Omental fat pad (tissue), 4 donors: ENCODE results near the gene PKM. TPM values are rescaled to one million over a fixed set of nuclear protein-coding genes. Genes with fewer than 3 reads are reported as not detected.

Experiments
- ATAC-seq: fragments of 150-250 bp; one replicate; pipeline ENCODE4 v1.9.1; 2016; ENCODE audit warnings: mild to moderate bottlenecking, moderate library complexity; ENCODE audit not compliant: low FRiP score
- DNase-seq: peaks from one replicate; pipeline ENCODE4 v3.0.0-alpha.2; 2019; ENCODE audit warnings: low spot score
- total RNA-seq, 4 donors: library from RNA; depleted of rRNA; stranded (reverse); fragments of >200 nt; gene quantifications; one replicate each; pipeline ENCODE4 v1.1.0, GENCODE V29; 2016
- TF ChIP-seq, protein P1 (sequence below), 3 donors: fragments of 450-650 bp; IDR thresholded peaks; one replicate each; pipeline ENCODE4 v1.5.1; 2016 to 2017; ENCODE audit warnings: antibody characterized with exemption in 3 of 3, mild to moderate bottlenecking in 3 of 3, moderate library complexity in 2 of 3

The PKM gene
- total RNA-seq, 4 donors from 2014 or later: 200 to 534 (median 205) TPM

DNA sequence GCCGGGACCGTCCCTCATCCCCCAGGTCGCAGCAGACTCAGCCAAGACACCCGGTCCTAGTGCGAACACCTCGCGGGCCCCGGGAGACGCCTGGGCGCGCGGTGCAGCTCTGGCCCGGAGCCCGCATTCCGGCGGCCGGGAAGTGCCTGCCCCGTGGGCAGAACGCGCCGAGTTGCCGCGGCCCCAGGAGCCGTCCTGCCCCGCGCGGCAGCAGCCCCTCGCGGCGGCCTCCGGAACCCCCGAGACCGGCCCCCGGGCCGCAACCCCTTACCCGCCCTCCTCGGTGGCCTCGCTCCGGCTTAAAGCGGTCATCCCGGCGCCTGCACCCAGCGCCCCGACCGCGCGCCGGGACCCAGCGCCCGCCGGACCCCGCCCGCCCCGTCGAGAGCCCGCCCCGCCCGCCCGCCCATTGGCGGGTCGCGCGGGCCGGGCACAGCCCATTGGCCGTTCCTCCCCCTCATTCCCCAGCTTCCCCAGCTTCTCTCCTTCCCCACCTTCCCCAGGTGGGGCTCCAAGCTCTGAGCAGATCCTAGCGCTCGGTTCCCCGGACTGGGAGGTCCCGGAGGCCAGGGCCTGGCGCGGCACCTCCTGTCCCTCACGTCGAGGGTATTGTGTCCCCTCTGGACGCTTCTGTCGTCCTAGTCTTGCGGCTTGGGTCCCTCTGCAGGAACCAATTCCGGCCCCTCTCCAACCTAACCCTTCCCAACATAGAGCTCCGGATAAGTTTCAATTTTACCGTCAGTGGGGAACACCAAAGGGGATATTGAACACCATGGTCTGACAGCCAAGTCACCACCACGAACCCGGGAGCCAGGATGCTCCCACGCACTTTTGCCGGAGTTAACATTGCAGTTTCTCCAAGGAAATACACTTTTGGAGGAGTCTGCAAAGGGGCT lies 33.3 kb downstream of the PKM start, which contains the start of gene GRAMD2A:
Gene GRAMD2A (minus strand): TSS at position 328 of the 896 bp plus-strand sequence.
- DNase-seq (no peak), ATAC-seq (peak; percentile 66)
- TF ChIP-seq, protein P1, sequence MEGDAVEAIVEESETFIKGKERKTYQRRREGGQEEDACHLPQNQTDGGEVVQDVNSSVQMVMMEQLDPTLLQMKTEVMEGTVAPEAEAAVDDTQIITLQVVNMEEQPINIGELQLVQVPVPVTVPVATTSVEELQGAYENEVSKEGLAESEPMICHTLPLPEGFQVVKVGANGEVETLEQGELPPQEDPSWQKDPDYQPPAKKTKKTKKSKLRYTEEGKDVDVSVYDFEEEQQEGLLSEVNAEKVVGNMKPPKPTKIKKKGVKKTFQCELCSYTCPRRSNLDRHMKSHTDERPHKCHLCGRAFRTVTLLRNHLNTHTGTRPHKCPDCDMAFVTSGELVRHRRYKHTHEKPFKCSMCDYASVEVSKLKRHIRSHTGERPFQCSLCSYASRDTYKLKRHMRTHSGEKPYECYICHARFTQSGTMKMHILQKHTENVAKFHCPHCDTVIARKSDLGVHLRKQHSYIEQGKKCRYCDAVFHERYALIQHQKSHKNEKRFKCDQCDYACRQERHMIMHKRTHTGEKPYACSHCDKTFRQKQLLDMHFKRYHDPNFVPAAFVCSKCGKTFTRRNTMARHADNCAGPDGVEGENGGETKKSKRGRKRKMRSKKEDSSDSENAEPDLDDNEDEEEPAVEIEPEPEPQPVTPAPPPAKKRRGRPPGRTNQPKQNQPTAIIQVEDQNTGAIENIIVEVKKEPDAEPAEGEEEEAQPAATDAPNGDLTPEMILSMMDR (IDR thresholded peaks at IDR 0.05): no peak

DNA sequence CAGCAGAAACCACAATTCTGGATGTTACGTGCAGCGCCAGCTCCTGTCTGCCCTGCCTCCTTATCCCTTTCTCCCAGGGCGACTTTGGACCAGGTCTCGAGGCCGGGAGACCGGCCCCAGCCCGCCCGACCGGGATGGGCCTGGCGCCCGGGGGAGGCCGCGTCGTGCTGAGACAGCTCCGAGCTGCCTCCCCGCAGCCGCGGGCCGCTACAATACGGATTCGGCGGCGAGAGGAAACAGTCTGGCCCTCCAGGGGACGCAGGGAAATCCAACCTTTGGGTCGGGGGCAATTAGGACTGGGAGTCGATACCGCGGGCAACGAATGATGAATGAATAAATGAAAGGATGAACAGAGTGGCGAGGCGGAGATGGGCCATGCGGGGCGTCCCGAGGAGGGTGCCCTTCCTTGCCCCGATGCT lies 33.9 kb downstream of the PKM start:
- DNase-seq (no peak), ATAC-seq (no peak)
- TF ChIP-seq, protein P1 (IDR thresholded peaks at IDR 0.05): no peak

DNA sequence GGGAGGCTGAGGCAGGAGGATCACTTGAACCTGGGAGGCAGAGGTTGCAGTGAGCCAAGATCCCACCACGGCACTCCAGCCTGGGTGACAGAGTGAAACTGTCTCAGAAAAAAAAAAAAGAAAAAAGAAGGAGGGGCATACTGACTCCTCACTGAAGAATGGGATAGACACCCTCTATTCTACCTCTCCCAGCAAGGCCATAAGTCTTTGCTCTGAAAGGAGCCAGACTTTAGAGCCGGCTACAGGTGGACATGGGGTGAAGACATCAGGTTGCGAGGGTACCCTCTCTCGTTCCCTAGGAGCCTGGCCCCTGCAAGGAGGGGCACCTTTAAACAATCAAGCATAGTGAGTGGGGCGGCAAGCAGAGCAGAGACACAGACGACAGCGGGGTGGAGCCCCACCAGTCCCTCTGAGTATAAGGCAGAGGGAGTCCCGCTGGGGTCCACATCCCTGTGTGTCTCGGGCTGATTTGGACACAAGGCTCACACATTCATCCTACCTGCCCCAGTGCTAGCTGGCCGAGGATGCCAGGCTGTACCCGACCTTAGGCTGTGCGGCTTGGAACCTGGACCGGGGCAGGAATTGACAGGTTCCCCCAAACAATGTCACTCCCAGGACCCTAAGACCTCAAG lies 34.5 kb downstream of the PKM start:
- no peak for ATAC-seq
- DNase-seq: no peak
- TF ChIP-seq, protein P1 (IDR thresholded peaks at IDR 0.05): no peak

DNA sequence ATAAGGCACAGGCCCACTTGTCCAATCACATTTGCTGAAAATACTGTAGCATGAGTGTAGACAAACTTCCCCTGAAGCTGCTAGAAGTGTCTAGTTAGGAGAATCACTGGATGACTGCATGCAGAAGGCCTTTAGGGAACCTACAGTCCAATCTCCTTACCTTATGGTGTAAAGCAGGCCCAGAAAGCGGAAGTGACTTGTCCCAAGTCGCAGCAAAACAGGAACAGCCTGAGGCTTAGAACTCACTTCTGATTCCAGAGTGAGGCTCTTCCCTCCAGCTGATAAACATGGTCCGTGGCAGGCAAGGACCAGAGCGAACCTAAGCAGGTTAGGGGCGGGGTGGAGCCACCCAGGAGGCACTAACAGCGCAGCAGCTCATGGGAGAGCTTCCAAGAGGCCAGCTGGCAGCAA lies 35.9 kb downstream of the PKM start:
- DNase-seq: no peak
- TF ChIP-seq, protein P1 (IDR thresholded peaks at IDR 0.05): no peak
- peak; percentile 17 for ATAC-seq

DNA sequence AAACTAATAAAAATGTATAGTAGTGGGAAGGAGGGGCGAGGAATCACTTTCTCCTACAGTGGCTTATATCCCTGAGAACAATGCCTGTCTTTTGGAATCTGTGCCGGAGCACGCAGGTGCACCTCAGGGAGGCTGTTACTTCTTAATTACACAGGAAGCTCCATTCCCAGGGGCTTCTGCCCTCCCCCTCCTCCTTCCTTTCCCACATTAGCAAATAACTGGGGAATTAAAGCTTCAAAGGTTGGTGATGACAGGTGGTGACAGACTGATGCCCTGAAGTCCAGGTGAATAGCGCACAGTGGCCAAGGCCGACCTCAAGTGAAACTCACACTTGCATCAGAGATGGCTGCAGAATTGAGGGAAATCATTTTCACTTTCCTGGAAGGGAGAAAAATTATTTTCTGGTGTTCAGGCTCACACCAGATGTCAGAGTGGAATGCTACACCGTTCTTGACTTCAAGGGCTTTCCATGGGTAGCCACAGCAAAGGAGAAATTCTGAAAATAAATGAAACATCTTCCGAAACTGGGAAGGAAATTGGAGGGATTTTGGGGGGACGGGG lies 37.1 kb downstream of the PKM start:
- no peak for DNase-seq
- no peak for ATAC-seq
- TF ChIP-seq, protein P1 (IDR thresholded peaks at IDR 0.05): no peak

DNA sequence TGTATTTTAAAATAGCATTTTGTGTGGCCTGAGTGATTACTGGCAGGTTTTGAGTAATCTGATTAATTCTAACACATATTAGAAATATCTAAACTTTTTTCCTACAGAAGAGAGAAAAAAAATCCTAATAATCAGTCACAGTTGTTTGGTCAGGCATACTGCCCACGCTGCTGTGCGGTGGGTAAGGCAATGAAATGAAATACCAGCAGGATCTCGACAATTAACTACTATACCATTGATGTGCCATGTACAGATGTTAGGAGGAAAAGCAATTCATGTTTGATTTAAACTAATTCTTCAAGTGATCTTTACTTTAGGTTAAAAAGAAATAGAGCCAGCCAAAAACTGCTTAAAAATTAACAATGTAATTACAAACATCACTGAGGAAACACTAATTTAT lies 38.6 kb downstream of the PKM start:
- no peak for DNase-seq
- TF ChIP-seq, protein P1 (IDR thresholded peaks at IDR 0.05): no peak

More for the DNA sequence above, 38.6 kb downstream of the PKM start:
- no peak for ATAC-seq
